Measurements from ENCODE around the gene IKZF4. TPM values are rescaled to one million over a fixed set of nuclear protein-coding genes. Genes with fewer than 3 reads are reported as not detected.

The IKZF4 gene
- total and polyA plus RNA-seq, 2 donors from 2014 or later: 2.7 to 9.4 TPM

DNA sequence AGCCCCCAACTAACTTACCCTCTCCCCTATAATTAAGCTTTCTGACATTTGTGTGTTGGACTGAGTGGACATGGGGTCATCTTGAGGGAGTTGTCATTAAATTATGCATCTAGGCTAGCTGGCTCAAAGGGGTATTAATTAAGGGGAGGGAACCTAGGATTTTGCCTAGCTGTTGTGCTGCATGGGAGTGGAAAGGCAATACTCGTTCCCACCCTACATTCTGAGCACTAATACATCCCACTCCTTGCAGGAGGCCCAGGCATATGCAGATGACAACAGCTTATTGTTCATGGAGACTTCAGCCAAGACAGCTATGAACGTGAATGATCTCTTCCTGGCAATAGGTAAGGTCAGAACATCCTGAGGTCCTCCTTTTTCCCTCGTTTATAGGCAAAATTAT, 29.7 kb upstream of the IKZF4 start:
- Histone ChIP-seq H3K9me3 (ENCODE audit: control insufficient read depth in 2 of 3, insufficient read depth in 1 of 3, low read length in 3 of 3) (no peaks in the 10 kb centered on the region), H3K4me3 (ENCODE audit: low read length in 3 of 3) (no peak overlapping the region), H3K27ac (ENCODE audit: low read depth in 2 of 2, low read length in 2 of 2) (no peak overlapping the region), H3K4me1 (ENCODE audit: control insufficient read depth in 2 of 3, insufficient read depth in 2 of 3, low read depth in 1 of 3, low read length in 3 of 3) (no peaks in the 10 kb centered on the region), H3K27me3 (ENCODE audit: control insufficient read depth, insufficient read depth, low read length) (no peaks in the 10 kb centered on the region), H3K36me3 (ENCODE audit: control insufficient read depth in 2 of 3, insufficient read depth in 3 of 3, low read length in 3 of 3) (peaks cover 9 to 45% (median 32%) of the 10 kb centered on the region in 3 donors), H3K9ac (ENCODE audit: low read length in 3 of 3) (no peak overlapping the region)
- intact Hi-C loops (cut with DNase I): no loop called here
- TF ChIP-seq, protein P1, sequence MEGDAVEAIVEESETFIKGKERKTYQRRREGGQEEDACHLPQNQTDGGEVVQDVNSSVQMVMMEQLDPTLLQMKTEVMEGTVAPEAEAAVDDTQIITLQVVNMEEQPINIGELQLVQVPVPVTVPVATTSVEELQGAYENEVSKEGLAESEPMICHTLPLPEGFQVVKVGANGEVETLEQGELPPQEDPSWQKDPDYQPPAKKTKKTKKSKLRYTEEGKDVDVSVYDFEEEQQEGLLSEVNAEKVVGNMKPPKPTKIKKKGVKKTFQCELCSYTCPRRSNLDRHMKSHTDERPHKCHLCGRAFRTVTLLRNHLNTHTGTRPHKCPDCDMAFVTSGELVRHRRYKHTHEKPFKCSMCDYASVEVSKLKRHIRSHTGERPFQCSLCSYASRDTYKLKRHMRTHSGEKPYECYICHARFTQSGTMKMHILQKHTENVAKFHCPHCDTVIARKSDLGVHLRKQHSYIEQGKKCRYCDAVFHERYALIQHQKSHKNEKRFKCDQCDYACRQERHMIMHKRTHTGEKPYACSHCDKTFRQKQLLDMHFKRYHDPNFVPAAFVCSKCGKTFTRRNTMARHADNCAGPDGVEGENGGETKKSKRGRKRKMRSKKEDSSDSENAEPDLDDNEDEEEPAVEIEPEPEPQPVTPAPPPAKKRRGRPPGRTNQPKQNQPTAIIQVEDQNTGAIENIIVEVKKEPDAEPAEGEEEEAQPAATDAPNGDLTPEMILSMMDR (IDR thresholded peaks at IDR 0.05; ENCODE audit: borderline replicate concordance, extremely low read depth, insufficient read depth): no peak
- FAIRE-seq (no peak), DNase-seq (no peak)

DNA sequence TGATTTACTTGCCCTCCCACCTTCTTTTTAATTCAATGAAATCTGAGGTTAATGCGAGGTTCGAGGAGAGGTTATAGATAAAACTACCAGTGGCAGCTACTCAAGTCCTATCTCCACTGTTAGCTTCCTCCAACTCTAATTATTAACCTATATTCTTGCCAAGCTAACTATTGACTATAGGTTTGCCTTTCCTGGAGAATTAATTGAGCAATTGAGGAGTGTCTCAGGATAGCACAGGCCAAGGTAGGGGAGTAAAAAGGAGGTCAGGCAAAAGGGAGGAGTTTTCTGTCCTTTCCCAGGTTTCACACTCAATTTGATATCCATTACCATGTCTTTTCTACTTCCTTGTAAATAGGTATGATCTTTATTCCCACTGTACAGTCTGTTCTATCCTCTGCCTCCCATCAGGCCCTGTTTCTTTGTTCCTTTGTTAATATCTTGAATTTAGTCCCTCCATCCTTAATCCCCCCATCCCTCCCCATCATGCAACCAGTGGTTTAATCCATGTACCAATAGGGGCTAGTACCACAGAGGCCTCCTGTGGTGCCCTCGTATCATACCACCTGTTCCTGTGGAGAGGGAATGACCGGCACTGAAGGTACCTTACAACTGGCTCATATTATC, 27.5 kb upstream of the IKZF4 start:
- no peak for FAIRE-seq
- Histone ChIP-seq H3K4me3 (ENCODE audit: low read length in 3 of 3) (no peak overlapping the region), H3K9me3 (ENCODE audit: control insufficient read depth in 2 of 3, insufficient read depth in 1 of 3, low read length in 3 of 3) (no peaks in the 10 kb centered on the region), H3K27me3 (ENCODE audit: control insufficient read depth, insufficient read depth, low read length) (no peaks in the 10 kb centered on the region), H3K9ac (ENCODE audit: low read length in 3 of 3) (no peak overlapping the region), H3K4me1 (ENCODE audit: control insufficient read depth in 2 of 3, insufficient read depth in 2 of 3, low read depth in 1 of 3, low read length in 3 of 3) (peaks cover 0 to 5% (median 0%) of the 10 kb centered on the region in 3 donors), H3K27ac (ENCODE audit: low read depth in 2 of 2, low read length in 2 of 2) (no peak overlapping the region), H3K36me3 (ENCODE audit: control insufficient read depth in 2 of 3, insufficient read depth in 3 of 3, low read length in 3 of 3) (peaks cover 9 to 45% (median 32%) of the 10 kb centered on the region in 3 donors)
- intact Hi-C loops (cut with DNase I): no loop called here
- no peak for DNase-seq
- TF ChIP-seq, protein P1 (IDR thresholded peaks at IDR 0.05; ENCODE audit: borderline replicate concordance, extremely low read depth, insufficient read depth): no peak

DNA sequence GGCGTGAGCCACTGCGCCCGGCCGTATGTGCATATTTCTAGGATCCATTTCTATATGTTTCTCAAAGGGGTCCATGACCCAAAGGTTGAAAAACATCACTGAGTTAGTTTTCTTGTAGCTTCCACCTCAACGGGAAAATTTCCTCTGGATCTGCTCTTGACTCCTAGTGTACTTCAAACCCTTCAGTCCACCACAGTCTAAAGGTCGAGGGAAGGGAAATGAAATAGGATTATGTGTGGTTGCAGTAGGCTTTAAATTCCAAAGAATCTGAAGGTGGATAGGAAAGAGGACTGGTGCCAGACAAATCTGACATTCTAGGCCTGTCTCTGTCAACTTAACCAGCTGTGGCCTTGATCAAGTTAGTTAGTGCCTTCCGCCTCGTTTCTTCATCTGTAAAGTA, 25.5 kb upstream of the IKZF4 start:
- Histone ChIP-seq H3K9ac (ENCODE audit: low read length in 3 of 3) (no peak overlapping the region), H3K27me3 (ENCODE audit: control insufficient read depth, insufficient read depth, low read length) (no peaks in the 10 kb centered on the region), H3K9me3 (ENCODE audit: control insufficient read depth in 2 of 3, insufficient read depth in 1 of 3, low read length in 3 of 3) (no peaks in the 10 kb centered on the region), H3K4me3 (ENCODE audit: low read length in 3 of 3) (no peak overlapping the region), H3K36me3 (ENCODE audit: control insufficient read depth in 2 of 3, insufficient read depth in 3 of 3, low read length in 3 of 3) (peaks cover 9 to 36% (median 26%) of the 10 kb centered on the region in 3 donors), H3K27ac (ENCODE audit: low read depth in 2 of 2, low read length in 2 of 2) (no peak overlapping the region), H3K4me1 (ENCODE audit: control insufficient read depth in 2 of 3, insufficient read depth in 2 of 3, low read depth in 1 of 3, low read length in 3 of 3) (peaks cover 0 to 5% (median 0%) of the 10 kb centered on the region in 3 donors)
- intact Hi-C loops (cut with DNase I): no loop called here
- FAIRE-seq (no peak), DNase-seq (no peak)
- TF ChIP-seq, protein P1 (IDR thresholded peaks at IDR 0.05; ENCODE audit: borderline replicate concordance, extremely low read depth, insufficient read depth): no peak

All from kidney (tissue), 14 donors.